ENCODE results near the gene BCAR3. TPM values are rescaled to one million over a fixed set of nuclear protein-coding genes. Genes with fewer than 3 reads are reported as not detected.

Gene BCAR3
- total RNA-seq, 3 donors from 2014 or later = 26.7 to 42.7 (median 30.2) TPM

GRCh38 chr1:93672069-93672468, 9.6 kb downstream of the BCAR3 start:
- Histone ChIP-seq H3K36me3 (no peaks in the 10 kb centered on the region), H3K27me3 (no peaks in the 10 kb centered on the region), H3K4me3 (no peak overlapping the region), H3K9me3 (no peaks in the 10 kb centered on the region), H3K4me1 (peaks cover 16 to 35% of the 10 kb centered on the region in 2 donors), H3K27ac (peak overlapping the region; percentile 46 to 72)
- intact Hi-C loops (cut with DNase I; ENCODE audit: low total_unique reads) = no loop called here
- TF ChIP-seq POLR2A (IDR thresholded peaks at IDR 0.05) (no peak), POLR2AphosphoS5 (IDR thresholded peaks at IDR 0.05) (no peak)
- TF ChIP-seq, protein P1, sequence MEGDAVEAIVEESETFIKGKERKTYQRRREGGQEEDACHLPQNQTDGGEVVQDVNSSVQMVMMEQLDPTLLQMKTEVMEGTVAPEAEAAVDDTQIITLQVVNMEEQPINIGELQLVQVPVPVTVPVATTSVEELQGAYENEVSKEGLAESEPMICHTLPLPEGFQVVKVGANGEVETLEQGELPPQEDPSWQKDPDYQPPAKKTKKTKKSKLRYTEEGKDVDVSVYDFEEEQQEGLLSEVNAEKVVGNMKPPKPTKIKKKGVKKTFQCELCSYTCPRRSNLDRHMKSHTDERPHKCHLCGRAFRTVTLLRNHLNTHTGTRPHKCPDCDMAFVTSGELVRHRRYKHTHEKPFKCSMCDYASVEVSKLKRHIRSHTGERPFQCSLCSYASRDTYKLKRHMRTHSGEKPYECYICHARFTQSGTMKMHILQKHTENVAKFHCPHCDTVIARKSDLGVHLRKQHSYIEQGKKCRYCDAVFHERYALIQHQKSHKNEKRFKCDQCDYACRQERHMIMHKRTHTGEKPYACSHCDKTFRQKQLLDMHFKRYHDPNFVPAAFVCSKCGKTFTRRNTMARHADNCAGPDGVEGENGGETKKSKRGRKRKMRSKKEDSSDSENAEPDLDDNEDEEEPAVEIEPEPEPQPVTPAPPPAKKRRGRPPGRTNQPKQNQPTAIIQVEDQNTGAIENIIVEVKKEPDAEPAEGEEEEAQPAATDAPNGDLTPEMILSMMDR (IDR thresholded peaks at IDR 0.05) = no peak
- DNase-seq (ENCODE audit: low spot score in 2 of 2) = peak in 1 of 2 donors; percentile 50

GRCh38 chr1:93671099-93671621, 10.5 kb downstream of the BCAR3 start:
- Histone ChIP-seq H3K9me3 (no peaks in the 10 kb centered on the region), H3K36me3 (no peaks in the 10 kb centered on the region), H3K27me3 (no peaks in the 10 kb centered on the region), H3K4me3 (no peak overlapping the region), H3K27ac (peak overlapping the region in 1 of 2 donors; percentile 15), H3K4me1 (peaks cover 16 to 35% of the 10 kb centered on the region in 2 donors)
- intact Hi-C loops (cut with DNase I; ENCODE audit: low total_unique reads) = no loop called here
- TF ChIP-seq POLR2AphosphoS5 (IDR thresholded peaks at IDR 0.05) = no peak
- no peak for TF ChIP-seq POLR2A (IDR thresholded peaks at IDR 0.05)
- TF ChIP-seq, protein P1 (IDR thresholded peaks at IDR 0.05) = no peak
- DNase-seq (ENCODE audit: low spot score in 2 of 2) = no peak

DNA sequence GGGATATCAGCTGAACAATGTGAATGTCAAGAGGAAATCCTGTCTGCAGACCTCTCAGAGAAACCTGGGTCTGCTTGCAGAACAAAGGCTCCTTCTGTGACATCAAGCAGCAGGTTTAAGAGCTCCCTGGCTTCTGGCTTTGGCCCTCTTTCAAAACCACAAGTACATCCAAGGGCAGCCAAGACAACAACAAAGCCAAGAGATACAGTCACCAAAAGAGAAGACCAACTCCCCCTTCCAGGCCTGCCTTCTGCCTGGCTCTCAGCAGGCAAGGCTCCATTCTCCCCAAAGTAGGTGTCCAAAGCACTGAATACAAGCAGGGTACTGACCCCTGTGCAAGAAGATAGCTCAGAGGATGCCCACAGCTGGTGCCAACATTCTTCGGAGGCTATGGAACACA, 11.5 kb downstream of the BCAR3 start:
- Histone ChIP-seq H3K27me3 (no peaks in the 10 kb centered on the region), H3K9me3 (no peaks in the 10 kb centered on the region), H3K27ac (peak overlapping the region; percentile 41 to 78), H3K4me3 (no peak overlapping the region), H3K4me1 (peaks cover 16 to 31% of the 10 kb centered on the region in 2 donors), H3K36me3 (no peaks in the 10 kb centered on the region)
- TF ChIP-seq, protein P1 (IDR thresholded peaks at IDR 0.05) = no peak
- TF ChIP-seq POLR2A (IDR thresholded peaks at IDR 0.05) (no peak), POLR2AphosphoS5 (IDR thresholded peaks at IDR 0.05) (peak in 2 of 3 donors; percentile 19 to 23)
- peak in 1 of 2 donors; percentile 73 for DNase-seq (ENCODE audit: low spot score in 2 of 2)
- intact Hi-C loops (cut with DNase I; ENCODE audit: low total_unique reads) = no loop called here

GRCh38 chr1:93669369-93669768, 12.3 kb downstream of the BCAR3 start:
- no peak for DNase-seq (ENCODE audit: low spot score in 2 of 2)
- Histone ChIP-seq H3K9me3 (no peaks in the 10 kb centered on the region), H3K27me3 (no peaks in the 10 kb centered on the region), H3K4me1 (peaks cover 16 to 29% of the 10 kb centered on the region in 2 donors), H3K36me3 (no peaks in the 10 kb centered on the region), H3K27ac (peak overlapping the region in 1 of 2 donors; percentile 26), H3K4me3 (no peak overlapping the region)
- TF ChIP-seq POLR2AphosphoS5 (IDR thresholded peaks at IDR 0.05) (no peak), POLR2A (IDR thresholded peaks at IDR 0.05) (no peak)
- TF ChIP-seq, protein P1 (IDR thresholded peaks at IDR 0.05) = no peak
- intact Hi-C loops (cut with DNase I; ENCODE audit: low total_unique reads) = no loop called here

DNA sequence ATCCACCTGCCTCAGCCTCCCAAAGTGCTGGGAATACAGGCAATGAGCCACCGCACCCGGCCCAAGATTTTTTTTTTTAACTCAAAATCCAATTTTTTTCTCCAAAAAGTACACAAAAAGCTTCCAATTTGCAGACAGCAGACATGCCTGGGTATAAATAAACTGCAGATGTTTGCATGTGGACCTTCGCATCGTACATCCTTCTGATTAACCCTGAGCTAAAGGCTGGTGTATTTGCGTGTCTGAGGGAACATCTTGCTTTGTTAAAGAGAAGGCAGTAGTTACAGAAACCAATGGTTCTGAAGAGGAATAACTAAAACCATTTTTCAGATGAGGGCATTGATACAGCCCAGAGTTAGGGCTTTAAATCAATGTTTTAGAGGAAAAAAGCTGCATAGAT, 12.7 kb downstream of the BCAR3 start:
- Histone ChIP-seq H3K4me1 (peaks cover 16 to 29% of the 10 kb centered on the region in 2 donors), H3K4me3 (no peak overlapping the region), H3K27me3 (no peaks in the 10 kb centered on the region), H3K27ac (peak overlapping the region in 1 of 2 donors; percentile 26), H3K9me3 (no peaks in the 10 kb centered on the region), H3K36me3 (no peaks in the 10 kb centered on the region)
- intact Hi-C loops (cut with DNase I; ENCODE audit: low total_unique reads) = no loop called here
- no peak for TF ChIP-seq POLR2AphosphoS5 (IDR thresholded peaks at IDR 0.05)
- TF ChIP-seq, protein P1 (IDR thresholded peaks at IDR 0.05) = no peak
- TF ChIP-seq POLR2A (IDR thresholded peaks at IDR 0.05) = no peak
- DNase-seq (ENCODE audit: low spot score in 2 of 2) = no peak
